HepG2 (cell line): ENCODE measurements around the gene VWA1. TPM values are rescaled to one million over a fixed set of nuclear protein-coding genes. Genes with fewer than 3 reads are reported as not detected.
A peak's percentile ranks its signal among the peaks of the same experiment; 100 is the strongest.

Experiments used
- ADNP ChIP-seq: sonication (generic); formaldehyde crosslinking; IDR thresholded peaks from 2 replicates; pipeline ENCODE4 v1.4.0; 2020; ENCODE audit warnings: missing genetic modification reagents
- HIVEP1 ChIP-seq: sonication (generic); formaldehyde crosslinking; IDR thresholded peaks from 2 replicates; pipeline ENCODE4 v1.4.0; 2020; ENCODE audit warnings: mild to moderate bottlenecking, missing genetic modification reagents
- HMGXB3 ChIP-seq: sonication (generic); formaldehyde crosslinking; IDR thresholded peaks from 2 replicates; pipeline ENCODE4 v1.4.0; 2020; ENCODE audit warnings: missing genetic modification reagents, borderline replicate concordance
- HNRNPL ChIP-seq: fragments of 200-400 bp; formaldehyde crosslinking; IDR thresholded peaks from 2 replicates; pipeline ENCODE4 v1.6.1; 2017; ENCODE audit warnings: mild to moderate bottlenecking, low read depth, low read length
- HOXA7 ChIP-seq: sonication (generic); formaldehyde crosslinking; IDR thresholded peaks from 2 replicates; pipeline ENCODE4 v1.8.1; 2022; ENCODE audit warnings: mild to moderate bottlenecking, missing genetic modification reagents, moderate library complexity
- MLXIP ChIP-seq: sonication (generic); formaldehyde crosslinking; IDR thresholded peaks from 2 replicates; pipeline ENCODE4 v1.9.0; 2021; ENCODE audit warnings: missing genetic modification reagents, borderline replicate concordance
- NFATC3 ChIP-seq: sonication (generic); formaldehyde crosslinking; IDR thresholded peaks from 2 replicates; pipeline ENCODE4 v1.5.1; 2020; ENCODE audit warnings: mild to moderate bottlenecking, missing genetic modification reagents
- NRL ChIP-seq: sonication (generic); formaldehyde crosslinking; IDR thresholded peaks from 2 replicates; pipeline ENCODE4 v1.5.0; 2020; ENCODE audit warnings: missing genetic modification reagents, mild to moderate bottlenecking, moderate library complexity, borderline replicate concordance
- TCF7L2 ChIP-seq: IDR thresholded peaks from 2 replicates; pipeline ENCODE4 v1.6.1; 2011; ENCODE audit warnings: mild to moderate bottlenecking, low read depth, low read length, moderate library complexity
- ZNF512B ChIP-seq: sonication (generic); formaldehyde crosslinking; IDR thresholded peaks from 2 replicates; pipeline ENCODE4 v1.5.1; 2020; ENCODE audit warnings: missing genetic modification reagents, mild to moderate bottlenecking, borderline replicate concordance
- ZNF616 ChIP-seq: sonication (generic); formaldehyde crosslinking; IDR thresholded peaks from 2 replicates; pipeline ENCODE4 v1.5.0; 2020; ENCODE audit warnings: low read depth, mild to moderate bottlenecking, missing genetic modification reagents
- ZNF773 ChIP-seq: sonication (generic); formaldehyde crosslinking; IDR thresholded peaks from 2 replicates; pipeline ENCODE4 v1.4.0; 2020; ENCODE audit warnings: missing genetic modification reagents, borderline replicate concordance
- polyA plus RNA-seq, 8 experiments: library from polyadenylated mRNA; depleted of rRNA in 3 of 8; stranded (reverse) in 7 of 8; unstranded in 1 of 8; fragments of >200 nt; fragmentation: Illumina TruSeq in 4 of 8; extraction: Trizol in 4 of 8; gene quantifications; 2 replicates each; pipeline versions ENCODE4 v1.2.1 to v1.2.3, GENCODE V29; 2011 to 2016; ENCODE audit warnings: low read depth in 4 of 8, missing spikeins in 1 of 8, mixed read lengths in 1 of 8; ENCODE audit not compliant: insufficient read depth in 1 of 8
- total RNA-seq, 5 experiments: library from RNA; depleted of rRNA; stranded (reverse); fragments of >200 nt; fragmentation: Illumina TruSeq; extraction: Trizol; gene quantifications; 2 replicates each; pipeline ENCODE4 v1.2.3, GENCODE V29; 2016; ENCODE audit warnings: low read depth in 1 of 5

The VWA1 gene
- total and polyA plus RNA-seq, 2 of the 13 experiments (the other 11 are each of a cell fraction or from before 2014, with no cell fraction given), result 40.9 to 57.5 TPM

GRCh38 chr1:1432951-1433803 lies 2.3 kb upstream of the VWA1 start (continued):
- TF ChIP-seq ZNF512B (CRISPR knock-in tag) (0 out of 2 replicates have a peak, but pooled peaks have one; percentile 31), ADNP (no peak), HIVEP1 (CRISPR knock-in tag) (peak; percentile 99), HMGXB3 (CRISPR knock-in tag) (peak; percentile 74; the same call in 1 of the 2 replicates), NRL (CRISPR knock-in tag) (peak; percentile 23; the same call in 1 of the 2 replicates), NFATC3 (CRISPR knock-in tag) (0 out of 2 replicates have a peak, but pooled peaks have one; percentile 49), ZNF773 (CRISPR knock-in tag) (no peak), TCF7L2 (no peak), ZNF616 (CRISPR knock-in tag) (peak; percentile 56; the same call in 1 of the 2 replicates), HOXA7 (CRISPR knock-in tag) (no peak), HNRNPL (peak; percentile 87; the same call in 1 of the 2 replicates), MLXIP (CRISPR knock-in tag) (no peak)
